Stimulated activated CD8-positive, alpha-beta memory T cell treated with anti-CD3 and anti-CD28 coated beads, Interleukin-7, amount 100 ng/mL, for 24 hours (primary cell): ENCODE results near the gene RSPH6A.

Experiments
- DNase-seq: peaks from one replicate; pipeline ENCODE4 v3.0.0-alpha.2; 2020; ENCODE audit warnings: low read depth

RSPH6A gene

DNA sequence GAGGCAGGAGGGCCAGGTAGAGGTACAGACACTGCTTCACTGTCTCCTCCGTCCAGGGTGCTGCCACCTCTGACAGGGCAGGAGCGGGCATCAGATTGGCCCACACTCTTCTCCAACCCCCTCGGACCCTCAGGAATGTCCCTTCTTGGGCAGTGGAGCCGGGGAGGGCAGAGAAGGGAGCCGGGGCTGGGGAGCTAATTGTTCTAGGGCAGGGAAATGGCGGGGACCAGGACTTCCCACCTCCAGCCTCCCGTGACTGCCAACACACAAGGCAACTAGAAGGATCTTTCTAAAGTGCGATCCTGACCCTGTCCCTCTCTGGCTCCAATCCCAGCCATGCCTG is 10.1 kb upstream of the RSPH6A start:
- no peak for DNase-seq

DNA sequence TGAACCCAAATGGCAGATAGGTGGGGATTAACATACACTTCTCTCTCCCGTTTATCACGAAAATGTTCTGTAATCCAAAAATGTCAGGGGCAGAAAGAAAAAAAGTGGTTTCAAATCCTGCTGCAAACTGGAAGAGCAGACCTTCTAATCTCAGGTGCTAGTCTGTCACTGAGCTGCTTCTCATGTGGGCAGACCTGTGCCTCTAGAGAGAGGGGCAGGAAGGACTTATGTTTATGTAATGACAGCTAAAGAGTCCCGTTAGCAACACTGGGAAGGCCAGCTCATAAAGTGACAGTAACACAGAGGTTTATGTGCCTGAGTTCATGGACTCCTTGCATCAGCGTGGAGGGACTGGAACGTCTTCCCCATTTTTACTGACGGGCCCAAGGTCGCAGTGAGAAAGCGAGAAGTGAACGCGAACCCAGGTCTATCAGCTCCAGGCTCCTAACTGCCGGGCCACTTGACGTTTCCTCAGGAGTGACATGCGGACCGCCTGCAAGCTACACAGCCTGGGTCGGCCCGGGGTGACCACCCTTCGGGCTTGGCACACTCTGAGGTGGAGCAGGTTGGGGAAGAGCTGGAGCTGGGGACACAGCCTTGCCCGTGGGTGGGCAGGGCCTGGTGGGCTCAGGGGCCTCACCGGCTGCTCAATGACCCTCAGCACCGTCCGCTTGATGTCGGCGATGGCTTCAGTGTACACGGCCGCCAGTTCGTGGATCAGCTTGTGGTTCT is 9.6 kb upstream of the RSPH6A start:
- no peak for DNase-seq

DNA sequence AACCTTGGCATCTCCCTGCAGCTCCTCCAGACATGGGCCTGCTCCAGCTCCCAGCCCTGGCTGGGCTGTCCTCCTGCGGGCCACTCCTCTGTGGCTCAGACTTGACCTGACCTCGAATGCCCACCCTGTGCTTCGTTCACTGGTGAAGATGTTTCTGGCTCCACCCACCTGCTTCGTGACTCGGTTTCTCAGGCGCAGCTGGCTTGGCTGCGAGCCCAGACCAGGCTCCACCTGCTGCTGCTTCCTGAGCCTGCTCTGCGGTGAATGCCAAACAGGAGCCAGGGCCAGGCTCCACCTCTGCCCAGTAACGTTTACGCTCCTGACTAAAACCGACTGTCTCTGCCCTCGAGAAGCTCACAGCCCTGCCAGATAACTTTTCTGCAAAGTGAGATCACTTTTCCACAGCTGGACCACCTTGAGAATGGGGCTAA is 8.9 kb upstream of the RSPH6A start:
- DNase-seq = no peak

DNA sequence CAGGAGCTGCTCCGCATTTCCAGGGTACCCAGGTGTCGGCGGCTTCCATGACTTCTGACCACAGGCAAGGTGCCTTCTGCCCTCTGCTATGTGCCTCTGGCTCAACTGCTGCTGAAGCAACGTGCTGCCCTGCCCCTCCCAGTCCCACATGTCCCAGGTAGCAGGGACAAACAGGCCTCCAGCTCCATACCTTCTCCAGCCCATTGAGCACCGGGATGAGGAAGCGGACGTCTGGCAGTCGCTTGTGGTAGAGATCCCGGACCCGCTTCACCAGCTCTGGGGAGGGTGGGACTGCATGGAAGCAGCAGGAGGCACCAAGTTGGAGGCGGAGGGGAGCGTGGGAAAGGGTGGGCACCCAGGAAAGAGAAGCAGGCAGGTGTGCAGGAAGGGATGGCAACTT is 8.1 kb upstream of the RSPH6A start:
- no peak for DNase-seq

DNA sequence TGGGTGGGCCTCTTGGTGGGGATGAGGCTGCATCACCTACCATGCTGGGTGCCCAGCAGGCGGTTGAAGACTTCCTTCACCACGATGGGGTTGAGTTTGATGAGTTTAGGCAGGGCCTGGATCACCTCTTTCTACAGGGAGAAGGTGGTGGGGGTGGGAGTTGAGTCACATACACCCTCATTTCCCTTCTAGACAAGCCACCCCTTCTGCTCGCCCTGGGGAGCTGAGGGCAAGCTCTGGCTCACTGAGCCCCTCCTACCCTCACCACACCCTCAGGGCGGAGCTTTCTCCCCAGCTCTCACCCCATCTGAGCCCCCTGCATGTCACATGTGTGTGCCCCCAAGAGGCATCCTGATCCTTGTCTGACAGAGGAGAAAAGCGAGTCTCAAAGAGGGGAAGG is 7.6 kb upstream of the RSPH6A start:
- DNase-seq = no peak

DNA sequence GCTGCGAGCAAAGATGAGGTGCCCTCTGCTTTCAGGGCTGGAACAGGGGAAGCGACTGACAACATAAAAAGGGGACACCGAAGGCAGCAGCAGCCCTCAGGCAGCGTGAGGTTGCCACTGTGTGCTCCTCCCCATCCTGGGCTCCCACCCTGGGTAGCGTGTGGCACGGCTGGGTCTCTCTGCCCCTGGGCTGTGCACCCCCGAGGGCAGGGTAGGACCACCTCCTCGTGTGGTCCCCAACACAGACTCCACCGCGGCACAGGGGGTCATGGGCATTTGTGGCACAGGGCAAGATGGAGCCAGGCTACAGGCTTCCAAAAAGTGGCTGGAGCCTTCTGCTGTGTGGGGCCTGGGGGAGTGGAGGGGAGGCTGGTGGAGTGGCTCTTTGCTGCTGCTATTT is 6.5 kb upstream of the RSPH6A start:
- no peak for DNase-seq

DNA sequence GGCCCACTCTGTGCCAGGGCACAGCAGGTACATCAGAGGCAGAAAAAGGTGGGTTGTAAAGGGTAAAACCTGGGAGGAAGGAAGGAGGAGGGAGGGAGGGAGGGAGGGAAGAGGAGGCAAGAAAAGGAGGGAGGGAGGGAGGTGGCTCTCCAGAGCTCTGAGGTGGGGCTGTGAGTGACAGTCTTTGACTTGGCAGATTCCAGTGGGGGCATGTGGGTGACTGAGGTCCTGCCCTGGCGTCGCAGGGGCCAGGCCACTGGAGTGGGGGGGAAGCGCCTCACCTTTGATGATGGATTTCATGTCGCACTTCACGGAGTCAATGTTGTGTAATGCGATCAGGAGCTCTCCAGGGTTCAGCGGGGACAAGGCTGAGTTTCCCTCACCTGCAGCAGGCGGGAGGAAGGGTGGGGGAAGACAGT is 6.0 kb upstream of the RSPH6A start:
- no peak for DNase-seq

DNA sequence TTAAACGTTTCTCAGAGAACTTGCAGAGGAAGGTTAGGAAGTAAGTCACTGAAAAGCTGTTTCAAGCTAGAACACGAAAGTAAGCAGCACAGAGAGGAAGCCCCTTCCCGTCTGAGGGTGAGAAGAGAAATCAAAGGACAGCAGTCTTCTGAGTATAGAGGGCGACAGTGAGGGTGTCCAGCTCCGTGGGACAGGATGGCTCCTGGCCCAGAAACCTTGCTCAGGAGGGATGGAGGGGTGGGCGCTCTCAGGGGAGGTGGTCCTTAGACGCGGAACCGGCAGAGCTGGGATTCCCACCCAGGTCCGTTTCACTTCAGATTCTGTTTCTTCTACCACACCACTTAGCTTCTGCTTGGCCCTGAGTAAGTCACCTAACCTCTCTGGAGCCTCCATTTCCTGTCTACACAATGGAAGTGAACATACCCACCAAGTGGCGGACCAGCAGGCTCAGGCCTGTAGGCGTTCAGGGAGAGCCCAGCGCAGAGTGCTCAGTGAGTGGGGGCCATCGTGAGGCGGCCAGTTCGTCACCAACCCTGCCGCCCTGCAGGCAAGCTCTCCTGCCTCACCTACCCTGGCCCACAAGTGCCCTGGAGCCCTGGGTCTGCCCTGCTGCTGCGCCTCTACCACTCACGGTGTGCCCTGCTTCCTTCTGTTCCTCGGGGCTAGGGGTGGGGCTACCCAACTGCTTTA is 5.5 kb upstream of the RSPH6A start:
- no peak for DNase-seq

DNA sequence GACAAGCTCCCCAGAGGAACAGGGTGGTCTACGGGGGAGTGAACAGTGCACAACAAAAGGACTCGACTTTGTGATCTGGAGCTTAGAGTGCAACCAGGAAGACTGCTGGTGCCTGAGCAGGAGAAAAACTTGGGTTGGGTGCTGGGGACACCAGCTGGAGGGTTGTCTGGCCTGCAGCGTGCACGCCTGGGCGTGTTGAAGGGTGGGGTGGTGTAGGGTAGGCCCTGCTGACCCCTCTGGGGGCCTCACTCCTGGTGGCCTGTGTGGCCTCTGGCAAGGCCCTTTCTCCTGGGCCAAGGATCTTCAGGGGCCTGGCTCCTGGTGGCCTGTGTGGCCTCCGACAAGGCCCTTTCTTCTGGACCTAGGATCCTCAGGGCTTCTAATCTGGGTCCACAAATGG is 4.7 kb upstream of the RSPH6A start:
- DNase-seq = no peak

DNA sequence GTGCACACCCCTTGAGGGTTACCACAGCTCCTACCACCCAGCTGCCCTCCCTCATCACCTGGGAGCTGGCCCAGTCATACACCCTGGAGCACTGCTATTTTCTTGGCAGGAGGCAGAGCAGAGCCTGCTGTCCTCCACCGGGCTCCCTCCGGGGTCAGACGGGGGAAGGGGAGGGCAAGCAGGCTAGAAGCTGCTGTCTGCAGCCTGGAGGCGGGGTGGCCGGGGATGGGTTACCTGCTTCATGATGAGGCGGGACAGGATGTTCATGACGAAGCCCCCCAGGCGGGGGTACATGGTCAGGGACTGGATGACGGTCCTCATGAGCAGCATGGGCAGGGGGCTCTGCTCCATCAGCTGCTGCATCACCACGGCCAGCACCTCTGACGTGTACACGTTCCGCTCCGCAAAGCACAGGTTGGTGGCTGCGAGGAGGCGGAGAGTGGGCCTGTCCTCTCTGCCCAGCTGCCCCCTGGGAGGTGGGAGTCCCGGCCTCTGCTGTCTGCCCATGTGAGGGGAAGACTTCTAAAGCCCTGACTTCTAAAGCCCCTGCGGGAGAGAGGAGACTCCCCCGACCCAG is 2.7 kb upstream of the RSPH6A start:
- DNase-seq = no peak

DNA sequence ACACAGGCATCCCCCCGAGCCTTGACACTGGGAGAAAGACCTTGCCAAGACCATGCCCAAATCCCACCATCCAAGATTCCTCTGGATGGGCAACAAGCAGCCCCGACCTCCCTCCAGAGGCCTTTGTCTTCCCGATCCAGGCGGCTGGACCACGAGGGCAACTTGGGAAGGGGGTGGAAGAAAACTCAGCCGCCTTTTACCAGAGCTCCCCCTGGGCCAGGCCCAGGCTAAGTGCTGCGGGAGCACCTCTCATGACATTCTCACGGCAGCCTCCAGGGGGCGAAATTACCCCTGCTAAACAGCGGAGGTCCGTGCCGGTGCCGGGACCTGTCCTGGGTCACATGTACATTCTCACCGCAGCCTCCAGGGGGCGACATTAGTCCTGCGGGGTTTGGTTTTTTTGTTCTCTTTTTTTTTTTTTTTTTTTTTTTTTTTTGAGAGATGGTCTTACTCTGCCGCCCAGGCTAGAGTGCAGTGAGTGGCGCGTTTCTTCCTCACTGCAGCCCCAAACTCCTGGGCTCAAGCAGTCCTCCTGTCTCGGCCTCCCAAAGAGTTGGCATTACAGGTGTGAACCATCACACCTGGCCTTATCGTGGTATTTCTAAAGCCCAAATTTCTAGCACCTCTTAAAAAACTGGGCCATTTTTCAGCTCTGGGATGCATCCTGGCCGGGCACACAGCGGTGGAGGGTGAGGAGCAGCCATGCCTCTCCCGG is 2.1 kb upstream of the RSPH6A start:
- peak; percentile 98 for DNase-seq

DNA sequence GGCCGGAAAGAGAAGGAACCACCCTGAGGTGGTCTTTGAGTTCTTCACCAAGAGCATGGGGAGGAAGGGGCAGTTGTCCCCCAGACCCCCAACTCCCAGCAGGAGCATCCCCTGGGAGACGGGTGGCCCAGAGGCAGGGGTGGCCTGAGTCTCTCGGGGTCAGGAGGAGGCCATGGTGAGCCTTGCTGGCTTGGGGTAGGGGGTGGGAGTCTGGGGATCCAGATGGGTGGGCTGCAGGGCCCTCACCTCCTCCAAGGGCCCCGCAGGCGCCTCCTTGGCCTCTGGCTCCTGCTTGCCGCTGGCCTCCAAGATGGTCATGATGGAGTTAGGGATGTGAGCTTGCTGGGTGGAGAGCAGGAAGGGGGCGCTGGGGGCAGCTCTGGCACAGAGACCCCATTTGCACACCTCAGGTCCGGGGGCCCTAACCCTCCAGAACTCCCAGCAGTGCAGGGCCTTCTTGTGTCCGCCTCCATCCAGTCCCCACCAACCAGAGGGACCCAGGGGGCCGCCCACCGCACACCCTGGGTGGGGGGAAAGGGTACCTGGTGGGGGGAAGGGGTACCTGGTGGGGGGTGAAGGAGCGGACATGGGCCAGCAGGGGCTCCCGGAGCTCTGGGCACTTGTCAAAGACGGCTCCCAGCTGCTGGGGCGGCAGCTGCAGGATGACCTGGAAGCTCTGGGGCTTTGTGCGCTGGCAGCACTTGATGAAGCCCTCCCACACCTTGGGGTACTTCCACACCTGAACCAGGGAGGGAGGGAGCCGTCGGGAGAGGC is 1.3 kb upstream of the RSPH6A start:
- no peak for DNase-seq

DNA sequence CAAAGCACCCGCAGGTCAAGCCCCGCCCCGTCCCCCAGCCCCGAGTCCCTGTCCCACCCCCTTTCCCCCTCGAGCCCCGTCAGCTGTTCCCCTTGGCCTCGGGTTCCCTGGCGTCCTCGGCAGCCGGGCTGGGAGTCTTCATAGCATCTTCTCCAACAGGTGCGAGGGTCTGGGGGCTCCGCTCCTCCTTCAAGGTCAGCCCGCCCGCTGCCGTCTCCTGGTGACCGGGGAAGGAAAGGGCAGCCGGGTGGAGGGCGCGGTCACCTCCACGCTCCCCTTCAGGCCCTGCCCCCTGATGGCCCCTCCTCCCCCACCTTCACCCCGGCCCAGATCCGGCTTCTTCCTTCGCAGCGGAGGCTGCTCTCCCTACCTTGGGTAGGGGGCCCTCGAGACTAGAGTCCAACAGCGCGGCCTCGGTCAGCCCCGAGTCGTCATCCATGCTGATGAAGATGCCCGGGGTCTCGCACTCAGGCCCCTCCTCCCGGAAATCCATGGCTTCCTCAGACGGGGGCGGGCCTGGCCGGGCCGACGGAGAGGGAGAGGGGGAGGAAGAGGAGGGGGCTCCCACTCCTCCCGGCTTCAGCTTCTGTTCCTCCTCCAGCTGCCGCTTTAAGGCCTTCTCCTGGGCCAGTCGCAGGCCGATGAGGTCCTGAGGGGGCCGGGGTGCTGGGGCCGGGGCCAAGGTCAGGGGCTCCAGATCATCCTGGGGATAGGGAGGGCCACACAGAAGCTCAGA is 541 bp upstream of the RSPH6A start:
- no peak for DNase-seq

DNA sequence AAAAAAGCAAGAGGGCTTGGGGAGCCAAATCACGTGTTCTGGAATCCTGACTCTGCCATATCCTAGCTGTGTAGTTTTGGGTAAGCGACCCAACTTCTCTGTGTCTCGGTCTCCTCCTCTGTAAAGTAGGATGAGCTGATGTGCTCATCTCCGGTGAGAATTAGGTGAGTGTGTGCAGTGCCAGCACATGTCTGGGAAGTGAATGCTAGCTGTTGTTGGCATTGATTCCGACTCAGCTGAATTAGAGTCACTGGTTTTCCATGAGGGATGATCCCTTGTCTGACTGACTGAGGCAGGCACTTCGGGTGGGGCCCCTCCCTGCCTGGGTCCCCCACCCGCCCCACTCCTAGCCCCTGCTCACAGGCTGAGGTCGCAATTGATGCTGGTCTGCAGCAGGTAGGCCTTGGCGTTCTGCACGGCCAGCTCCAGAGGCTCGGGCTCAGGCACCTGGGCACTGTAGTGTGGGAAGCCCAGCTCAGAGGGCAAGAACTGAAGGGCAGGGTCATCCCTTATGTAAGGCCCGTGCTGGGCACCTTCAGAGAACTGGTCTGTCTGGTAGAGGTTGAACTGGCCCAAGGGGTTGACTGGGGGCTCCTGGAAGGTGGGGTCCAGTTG is 835 bp downstream of the RSPH6A start:
- no peak for DNase-seq

DNA sequence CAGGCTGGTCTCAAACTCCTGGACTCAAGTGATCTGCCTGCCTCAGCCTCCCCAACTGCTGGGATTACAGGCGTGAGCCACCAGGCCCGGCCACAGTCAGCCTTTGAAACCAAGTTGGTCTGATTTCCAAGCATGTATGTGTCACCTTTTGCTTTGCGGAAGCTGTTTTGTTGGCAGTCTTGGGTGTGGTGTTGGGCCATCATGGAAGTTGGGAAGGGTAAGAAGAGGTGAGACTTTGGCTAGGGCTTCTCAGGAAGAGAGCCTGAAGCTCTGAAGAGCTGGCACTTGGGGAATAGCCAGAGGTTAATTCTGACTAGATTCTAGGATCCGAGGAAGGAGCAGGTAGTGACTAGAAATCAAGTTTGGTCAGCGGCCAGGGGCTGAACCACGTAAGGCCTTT is 2.8 kb downstream of the RSPH6A start:
- DNase-seq = no peak

DNA sequence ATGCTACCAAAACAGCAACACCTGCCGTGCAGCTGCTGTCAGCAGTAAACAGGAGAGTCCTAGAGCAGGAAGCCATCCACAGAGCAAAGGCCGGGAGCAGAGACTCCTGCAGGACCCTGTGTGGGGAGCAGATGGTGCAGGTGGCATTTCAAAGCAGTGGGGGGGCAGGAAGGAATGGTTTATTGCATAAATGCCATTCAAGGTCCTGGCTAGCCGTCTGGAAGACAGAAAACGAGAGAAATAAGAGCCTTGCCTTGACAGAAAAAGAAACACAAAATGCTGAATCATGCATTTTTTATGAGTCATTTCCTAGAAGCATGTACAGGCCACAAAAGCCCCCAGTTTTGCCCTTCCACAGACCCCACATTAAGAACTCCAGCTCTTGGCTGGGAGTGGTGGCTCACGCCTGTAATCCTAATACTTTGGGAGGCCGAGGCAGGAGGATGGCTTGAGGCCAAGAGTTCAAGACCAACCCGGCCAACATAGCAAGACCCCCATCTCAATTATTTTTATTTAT is 5.4 kb downstream of the RSPH6A start:
- DNase-seq = no peak

DNA sequence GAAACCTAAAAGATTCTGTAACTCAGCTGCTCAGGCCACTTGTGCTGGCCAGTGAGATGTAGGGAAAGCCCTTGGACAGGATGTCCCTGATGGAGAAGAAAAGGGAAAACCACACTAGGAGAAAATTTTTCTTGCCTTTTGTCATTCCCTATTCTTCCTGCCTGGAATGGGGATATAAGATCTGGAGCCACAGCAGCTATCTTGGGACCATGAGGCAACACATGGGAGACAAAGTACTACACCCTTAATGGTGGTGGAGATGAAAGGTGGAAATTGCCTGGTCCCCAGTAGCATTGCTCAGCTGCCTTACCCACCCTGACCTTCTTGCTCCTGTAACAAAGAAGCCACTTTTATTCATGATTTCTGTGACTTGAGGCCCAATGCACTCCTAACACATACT is 9.4 kb downstream of the RSPH6A start:
- DNase-seq = no peak

DNA sequence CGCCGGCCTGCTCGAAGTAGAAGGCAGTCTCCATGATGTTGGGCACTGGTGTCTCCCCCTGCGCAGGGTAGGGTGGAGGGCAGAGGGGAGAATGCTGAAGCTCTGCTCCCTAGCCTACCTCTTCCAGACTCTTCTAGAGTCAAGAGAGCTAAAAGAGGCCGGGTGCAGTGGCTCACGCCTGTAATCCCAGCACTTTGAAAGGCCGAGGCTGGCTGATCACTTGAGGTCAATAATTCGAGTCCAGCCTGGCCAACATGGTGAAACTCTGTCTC is 10.2 kb downstream of the RSPH6A start:
- DNase-seq = no peak

DNA sequence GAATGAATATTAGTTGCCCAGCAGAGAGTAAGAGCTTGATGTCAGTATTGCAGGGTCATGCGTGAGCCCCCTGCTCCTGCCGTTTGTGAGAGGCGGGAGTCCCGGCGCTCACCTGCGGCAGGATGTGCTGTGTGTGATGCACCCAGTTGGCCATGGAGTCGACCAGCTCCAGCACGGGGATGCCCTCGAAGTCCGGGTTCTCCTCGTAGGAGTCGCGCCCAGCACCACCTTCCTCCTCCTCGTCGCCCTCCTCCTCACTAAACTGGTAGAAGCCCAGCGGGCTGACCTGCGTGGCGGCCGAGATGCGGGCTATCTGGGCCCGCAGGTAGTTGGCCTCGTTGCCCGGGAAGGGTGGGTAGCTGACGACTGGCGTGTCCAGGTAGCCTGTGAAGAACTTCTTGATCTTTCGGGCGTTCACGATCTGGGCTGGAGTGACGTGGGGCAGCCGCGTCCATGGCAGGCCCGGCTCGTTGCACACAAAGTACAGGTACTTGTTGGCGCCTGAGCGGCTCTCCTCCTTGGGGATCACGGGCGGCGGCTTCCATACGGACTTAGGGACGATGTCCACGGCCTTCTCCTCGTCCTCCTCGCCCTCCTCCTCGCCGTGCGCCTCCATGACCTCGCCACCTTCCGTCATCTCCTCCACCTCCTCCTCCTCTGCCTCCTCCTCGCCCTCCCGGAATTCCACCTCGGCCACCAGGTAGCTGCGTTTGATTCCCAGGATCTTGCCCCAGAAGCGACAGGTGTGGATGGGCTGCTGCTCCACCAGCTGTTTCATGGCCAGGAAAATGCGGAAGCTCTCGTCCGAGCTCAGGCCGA is 10.8 kb downstream of the RSPH6A start:
- DNase-seq = no peak

DNA sequence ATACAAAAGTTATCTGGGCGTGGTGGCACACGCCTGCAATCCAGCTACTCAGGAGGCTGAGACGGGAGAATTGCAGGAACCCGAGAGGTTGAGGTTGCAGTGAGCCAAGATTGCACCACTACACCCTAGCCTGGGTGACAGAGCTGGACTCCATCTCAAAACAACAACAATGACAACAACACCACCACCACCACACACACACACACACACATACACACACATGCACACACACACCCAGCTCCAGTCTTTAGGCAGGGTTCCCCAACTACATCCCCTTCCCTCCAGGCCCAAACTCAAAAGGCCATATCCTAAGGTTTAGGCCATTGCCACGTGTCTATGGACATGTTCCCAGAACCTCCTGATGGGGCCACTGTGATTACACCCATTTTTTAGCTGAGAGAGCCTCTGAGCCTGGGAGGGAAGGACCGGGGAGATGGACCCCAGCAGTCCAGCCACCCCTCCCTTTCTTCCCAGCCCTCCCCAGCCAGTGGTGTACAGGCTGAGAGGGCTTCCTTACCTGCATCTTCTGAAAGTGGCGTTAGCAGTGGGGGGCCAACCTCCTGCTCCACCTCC is 13.4 kb downstream of the RSPH6A start:
- no peak for DNase-seq
